ENCODE results near the gene ZFYVE9.

- no peak for TF ChIP-seq POLR2AphosphoS5 (IDR thresholded peaks at IDR 0.05; ENCODE audit: low read depth, low read length)
- no peak for TF ChIP-seq SP1 (IDR thresholded peaks at IDR 0.05; ENCODE audit: low read depth)
- TF ChIP-seq EGR1 (IDR thresholded peaks at IDR 0.05; ENCODE audit: low read depth): no peak
- TF ChIP-seq EZH2phosphoT487 (IDR thresholded peaks at IDR 0.05; ENCODE audit: borderline replicate concordance): no peak
- no peak for TF ChIP-seq CTCF (IDR thresholded peaks at IDR 0.05 in 2 of 3, conservative IDR thresholded peaks at IDR 0.05 in 1 of 3; ENCODE audit: borderline replicate concordance in 1 of 3, insufficient read depth in 1 of 3, low read depth in 2 of 3, low read length in 2 of 3)
- TF ChIP-seq POLR2A (IDR thresholded peaks at IDR 0.05; ENCODE audit: borderline replicate concordance, extremely low read depth, insufficient read depth, insufficient read length): no peak
- TF ChIP-seq CEBPB (IDR thresholded peaks at IDR 0.05; ENCODE audit: low read depth): no peak
- TF ChIP-seq ZNF274 (IDR thresholded peaks at IDR 0.05; ENCODE audit: low read depth, low read length): no peak
- no peak for TF ChIP-seq EZH2 (IDR thresholded peaks at IDR 0.05)
- no peak for TF ChIP-seq REST (IDR thresholded peaks at IDR 0.05; ENCODE audit: low read depth)
- no peak for TF ChIP-seq YY1 (IDR thresholded peaks at IDR 0.05; ENCODE audit: extremely low read depth, insufficient replicate concordance, low read depth, low read length)
- no peak for TF ChIP-seq MAX (IDR thresholded peaks at IDR 0.05)
- no peak for TF ChIP-seq SRF (IDR thresholded peaks at IDR 0.05; ENCODE audit: low read depth)
Observed at GRCh38 chr1:52166996-52167753, 25.3 kb downstream of the ZFYVE9 start.

Data from HCT116 (cell line).